ENCODE results near the gene RALGAPA1.

GRCh38 chr14:35525695-35526094 is 283.4 kb downstream of the RALGAPA1 start:
- TF ChIP-seq EZH2 (IDR thresholded peaks at IDR 0.05; ENCODE audit: borderline replicate concordance, low read length): no peak
- TF ChIP-seq, protein P1, sequence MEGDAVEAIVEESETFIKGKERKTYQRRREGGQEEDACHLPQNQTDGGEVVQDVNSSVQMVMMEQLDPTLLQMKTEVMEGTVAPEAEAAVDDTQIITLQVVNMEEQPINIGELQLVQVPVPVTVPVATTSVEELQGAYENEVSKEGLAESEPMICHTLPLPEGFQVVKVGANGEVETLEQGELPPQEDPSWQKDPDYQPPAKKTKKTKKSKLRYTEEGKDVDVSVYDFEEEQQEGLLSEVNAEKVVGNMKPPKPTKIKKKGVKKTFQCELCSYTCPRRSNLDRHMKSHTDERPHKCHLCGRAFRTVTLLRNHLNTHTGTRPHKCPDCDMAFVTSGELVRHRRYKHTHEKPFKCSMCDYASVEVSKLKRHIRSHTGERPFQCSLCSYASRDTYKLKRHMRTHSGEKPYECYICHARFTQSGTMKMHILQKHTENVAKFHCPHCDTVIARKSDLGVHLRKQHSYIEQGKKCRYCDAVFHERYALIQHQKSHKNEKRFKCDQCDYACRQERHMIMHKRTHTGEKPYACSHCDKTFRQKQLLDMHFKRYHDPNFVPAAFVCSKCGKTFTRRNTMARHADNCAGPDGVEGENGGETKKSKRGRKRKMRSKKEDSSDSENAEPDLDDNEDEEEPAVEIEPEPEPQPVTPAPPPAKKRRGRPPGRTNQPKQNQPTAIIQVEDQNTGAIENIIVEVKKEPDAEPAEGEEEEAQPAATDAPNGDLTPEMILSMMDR (IDR thresholded peaks at IDR 0.05; ENCODE audit: low read length): no peak
